ENCODE measurements around the gene MAPKAPK5.
"Not testable (repeated sequence)": the region's sequence is repeated elsewhere in the genome, so short reads cannot be mapped to it uniquely, and the experiment has no call there.

Gene MAPKAPK5

DNA sequence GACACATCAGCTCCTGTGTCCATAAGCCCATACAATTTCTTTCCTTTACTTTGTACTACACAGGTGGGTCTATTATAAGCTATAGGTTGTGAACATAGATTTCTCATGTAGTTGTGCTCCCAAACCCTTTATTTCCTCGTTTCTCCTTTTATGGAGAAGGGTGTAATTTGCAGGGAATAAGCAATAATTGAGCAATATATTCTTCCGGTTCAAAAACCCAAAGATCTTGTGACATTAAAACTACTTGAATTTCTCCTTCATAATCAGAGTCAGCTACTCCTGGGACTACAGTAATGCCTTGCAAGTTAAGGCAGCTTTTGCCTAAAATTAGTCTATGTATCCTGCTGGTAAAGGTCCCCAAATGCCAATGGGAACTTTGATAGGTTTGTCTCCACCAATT is 19.1 kb upstream of the MAPKAPK5 start:
- Mint-ChIP-seq H3K4me3 (no peak overlapping the region), H3K27me3 (no peaks in the 10 kb centered on the region), H3K9me3 (no peaks in the 10 kb centered on the region), H3K27ac (no peak overlapping the region), H3K4me1 (no peaks in the 10 kb centered on the region), H3K36me3 (ENCODE audit: low read depth) (no peaks in the 10 kb centered on the region)
- ATAC-seq (no peak), DNase-seq (no peak)

DNA sequence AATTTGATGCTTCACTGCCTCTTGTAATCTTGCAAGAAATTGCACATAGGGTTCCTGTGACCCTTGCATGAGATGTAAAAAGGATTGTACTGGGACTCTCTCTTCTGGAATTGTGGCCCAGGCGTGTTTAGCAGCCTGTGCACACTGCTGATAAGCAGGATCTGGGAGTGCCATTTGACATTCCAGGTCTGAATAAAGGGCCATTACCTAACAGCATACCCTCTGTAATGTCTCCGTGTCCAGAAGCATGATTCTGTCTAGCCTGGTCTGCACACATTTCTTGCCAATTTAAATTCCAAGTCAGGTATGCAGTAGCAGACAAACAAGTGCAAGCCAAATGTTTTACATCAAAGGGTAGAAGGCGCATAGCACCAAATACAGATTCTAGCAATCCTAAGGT is 18.1 kb upstream of the MAPKAPK5 start:
- DNase-seq (no peak), ATAC-seq (no peak)
- Mint-ChIP-seq H3K36me3 (ENCODE audit: low read depth) (no peaks in the 10 kb centered on the region), H3K4me3 (no peak overlapping the region), H3K27ac (no peak overlapping the region), H3K9me3 (no peaks in the 10 kb centered on the region), H3K4me1 (no peaks in the 10 kb centered on the region), H3K27me3 (no peaks in the 10 kb centered on the region)

DNA sequence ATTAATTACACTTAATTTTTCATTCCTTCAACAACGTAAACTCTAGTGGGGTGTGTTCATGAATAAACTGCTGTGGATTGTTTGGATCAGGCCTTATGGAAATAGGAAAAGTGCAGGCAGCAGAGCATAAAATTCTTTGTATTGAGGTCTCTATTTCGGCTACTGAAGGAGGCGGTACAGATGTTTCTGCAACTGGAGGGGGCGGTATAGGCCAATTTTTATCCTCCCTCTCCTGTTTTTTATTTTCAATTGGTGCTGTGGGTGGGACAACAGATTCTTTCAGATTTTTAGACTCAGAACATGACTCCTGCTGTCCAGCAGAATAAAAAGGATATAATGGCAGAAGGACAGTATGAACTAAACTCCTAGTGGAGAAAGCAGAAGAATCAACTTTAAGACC is 17.7 kb upstream of the MAPKAPK5 start:
- not testable (repeated sequence) for DNase-seq; H3K4me1 Mint-ChIP-seq; H3K9me3 Mint-ChIP-seq; ATAC-seq; H3K27ac Mint-ChIP-seq; H3K36me3 Mint-ChIP-seq (ENCODE audit: low read depth); H3K4me3 Mint-ChIP-seq; H3K27me3 Mint-ChIP-seq

DNA sequence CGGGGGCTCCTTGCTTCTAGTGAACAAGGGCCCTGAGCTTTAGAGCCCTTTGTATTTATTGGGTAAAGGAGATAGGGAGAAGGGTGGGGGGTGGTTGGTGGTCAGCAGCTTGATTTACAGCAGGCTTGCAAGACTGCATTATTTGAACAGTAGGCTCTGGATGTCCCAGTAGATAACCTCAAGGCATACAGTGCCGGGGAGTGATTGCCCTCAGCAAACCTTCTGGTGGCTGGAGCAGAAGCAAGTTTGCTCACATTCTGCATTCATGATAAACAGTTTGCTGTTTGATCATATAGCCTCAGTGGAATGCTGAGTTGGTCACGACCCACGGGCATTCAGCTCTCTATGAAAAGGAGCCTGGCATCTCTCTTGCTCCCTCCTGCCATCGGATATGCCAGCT is 16.5 kb upstream of the MAPKAPK5 start:
- no peak for ATAC-seq
- no peaks in the 10 kb centered on the region for H3K36me3 Mint-ChIP-seq (ENCODE audit: low read depth)
- no peaks in the 10 kb centered on the region for H3K9me3 Mint-ChIP-seq

DNA sequence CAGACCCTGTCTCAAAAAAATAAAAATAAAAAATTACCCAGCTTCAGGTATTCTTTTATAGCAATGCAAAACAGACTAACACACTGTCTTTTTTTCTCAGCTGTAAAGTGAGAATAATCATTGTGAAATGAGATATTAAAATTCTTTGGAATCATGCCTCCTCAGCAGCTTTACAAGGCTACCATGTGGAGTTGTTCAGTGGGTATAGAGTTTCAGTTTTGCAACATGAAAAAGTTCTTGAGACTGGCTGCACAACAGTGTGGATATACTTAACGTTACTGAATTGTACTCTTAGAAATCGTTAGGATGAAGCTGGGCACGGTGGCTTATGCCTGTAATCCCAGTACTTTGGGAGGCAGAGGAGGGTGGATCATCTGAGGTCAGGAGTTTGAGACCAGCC is 15.7 kb upstream of the MAPKAPK5 start:
- no peaks in the 10 kb centered on the region for H3K4me1 Mint-ChIP-seq
- no peaks in the 10 kb centered on the region for H3K9me3 Mint-ChIP-seq
- no peaks in the 10 kb centered on the region for H3K36me3 Mint-ChIP-seq (ENCODE audit: low read depth)
- no peak overlapping the region for H3K4me3 Mint-ChIP-seq
- no peak for DNase-seq
- no peak overlapping the region for H3K27ac Mint-ChIP-seq
- no peak for ATAC-seq
- H3K27me3 Mint-ChIP-seq = no peaks in the 10 kb centered on the region

More for the DNA sequence above, 16.5 kb upstream of the MAPKAPK5 start:
- Mint-ChIP-seq H3K27ac (no peak overlapping the region), H3K4me3 (no peak overlapping the region), H3K4me1 (no peaks in the 10 kb centered on the region), H3K27me3 (no peaks in the 10 kb centered on the region)
- no peak for DNase-seq

DNA sequence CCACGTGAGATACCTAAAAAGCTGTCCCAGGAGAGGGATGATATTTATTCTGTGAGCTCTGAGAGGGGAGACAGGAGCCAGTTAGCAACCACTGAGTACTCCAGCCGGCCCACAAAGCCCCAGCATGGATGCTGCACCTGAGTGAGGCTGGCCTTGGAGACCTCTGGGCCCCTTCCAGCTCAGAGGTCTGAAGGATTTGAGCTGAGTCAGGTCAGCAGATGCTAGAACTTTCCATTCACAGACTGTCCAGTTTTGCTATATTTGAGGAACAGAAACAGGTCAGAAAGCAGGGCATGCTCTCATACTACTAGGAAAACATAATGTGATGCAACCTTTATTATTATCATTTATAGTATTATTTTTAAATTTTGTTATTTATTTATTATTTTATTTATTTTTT is 15.0 kb upstream of the MAPKAPK5 start:
- H3K4me3 Mint-ChIP-seq = no peak overlapping the region
- ATAC-seq (no peak), DNase-seq (no peak)
- H3K4me1 Mint-ChIP-seq = no peaks in the 10 kb centered on the region
- no peak overlapping the region for H3K27ac Mint-ChIP-seq
- H3K27me3 Mint-ChIP-seq = no peaks in the 10 kb centered on the region
- no peaks in the 10 kb centered on the region for H3K36me3 Mint-ChIP-seq (ENCODE audit: low read depth)
- H3K9me3 Mint-ChIP-seq = no peaks in the 10 kb centered on the region

DNA sequence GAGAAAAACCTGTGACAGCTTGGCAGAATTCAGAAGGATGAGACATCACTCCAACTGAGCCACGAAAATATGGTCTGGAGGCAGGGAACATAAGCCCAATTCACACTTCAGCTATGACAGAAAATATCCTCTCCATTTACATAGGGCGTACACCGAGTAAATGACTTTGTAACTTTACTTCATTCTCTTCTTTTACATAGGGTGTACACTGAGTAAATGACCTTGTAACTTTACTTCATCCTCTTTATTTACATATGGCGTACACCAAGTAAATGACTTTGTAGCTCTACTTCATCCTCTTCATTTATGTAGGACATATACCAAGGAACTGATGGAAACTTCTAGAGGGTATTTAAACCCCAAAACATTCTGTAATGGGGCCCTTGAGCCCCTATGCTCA is 14.1 kb upstream of the MAPKAPK5 start:
- ATAC-seq (no peak), DNase-seq (no peak)
- Mint-ChIP-seq H3K9me3 (no peaks in the 10 kb centered on the region), H3K27ac (no peak overlapping the region), H3K27me3 (no peaks in the 10 kb centered on the region), H3K36me3 (ENCODE audit: low read depth) (no peaks in the 10 kb centered on the region), H3K4me3 (no peak overlapping the region), H3K4me1 (no peaks in the 10 kb centered on the region)

DNA sequence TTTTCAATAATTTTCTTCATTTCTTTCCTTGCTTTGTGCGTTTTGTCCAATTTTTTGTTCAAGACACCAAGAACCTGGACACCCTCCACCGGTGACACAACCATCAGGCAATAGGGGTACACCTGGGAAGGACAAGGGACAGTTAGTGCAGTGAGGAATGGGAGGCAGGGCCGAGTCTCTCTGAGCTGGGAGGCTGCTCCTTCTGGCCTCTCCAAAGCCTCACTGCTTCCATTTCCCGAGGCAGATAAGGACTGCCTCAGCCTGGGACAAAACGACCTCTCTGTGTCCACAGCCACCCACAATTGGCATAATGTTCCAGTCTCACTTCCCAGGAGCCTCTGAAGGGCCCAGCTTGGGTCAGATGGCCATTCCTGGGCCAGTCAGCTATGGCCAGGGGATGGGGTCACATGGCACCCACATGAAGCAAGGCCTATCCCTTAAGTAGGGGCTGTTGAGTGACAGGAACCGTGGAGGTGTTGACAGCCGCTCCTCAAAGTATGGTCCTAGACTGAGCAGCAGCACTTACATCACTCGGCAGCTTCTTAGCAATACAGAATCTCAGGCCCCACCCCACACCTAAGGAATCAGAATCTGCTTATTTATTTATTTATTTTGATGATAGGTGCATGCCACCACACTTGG is 13.6 kb upstream of the MAPKAPK5 start:
- no peaks in the 10 kb centered on the region for H3K4me1 Mint-ChIP-seq
- no peaks in the 10 kb centered on the region for H3K36me3 Mint-ChIP-seq (ENCODE audit: low read depth)
- H3K27ac Mint-ChIP-seq = no peak overlapping the region
- no peak for ATAC-seq
- no peaks in the 10 kb centered on the region for H3K27me3 Mint-ChIP-seq
- H3K4me3 Mint-ChIP-seq = no peak overlapping the region
- no peak for DNase-seq
- H3K9me3 Mint-ChIP-seq = no peaks in the 10 kb centered on the region

DNA sequence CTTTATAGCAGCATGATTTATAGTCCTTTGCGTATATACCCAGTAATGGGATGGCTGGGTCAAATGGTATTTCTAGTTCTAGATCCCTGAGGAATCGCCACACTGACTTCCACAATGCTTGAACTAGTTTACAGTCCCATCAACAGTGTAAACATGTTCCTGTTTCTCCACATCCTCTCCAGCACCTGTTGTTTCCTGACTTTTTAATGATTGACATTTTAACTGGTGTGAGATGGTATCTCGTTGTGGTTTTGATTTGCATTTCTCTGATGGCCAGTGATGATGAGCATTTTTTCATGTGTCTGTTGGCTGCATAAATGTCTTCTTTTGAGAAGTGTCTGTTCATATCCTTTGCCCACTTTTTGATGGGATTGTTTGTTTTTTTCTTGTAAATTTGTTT is 12.4 kb upstream of the MAPKAPK5 start:
- not testable (repeated sequence) for H3K27me3 Mint-ChIP-seq; H3K4me1 Mint-ChIP-seq; H3K36me3 Mint-ChIP-seq (ENCODE audit: low read depth); ATAC-seq; H3K9me3 Mint-ChIP-seq; H3K4me3 Mint-ChIP-seq; DNase-seq; H3K27ac Mint-ChIP-seq

DNA sequence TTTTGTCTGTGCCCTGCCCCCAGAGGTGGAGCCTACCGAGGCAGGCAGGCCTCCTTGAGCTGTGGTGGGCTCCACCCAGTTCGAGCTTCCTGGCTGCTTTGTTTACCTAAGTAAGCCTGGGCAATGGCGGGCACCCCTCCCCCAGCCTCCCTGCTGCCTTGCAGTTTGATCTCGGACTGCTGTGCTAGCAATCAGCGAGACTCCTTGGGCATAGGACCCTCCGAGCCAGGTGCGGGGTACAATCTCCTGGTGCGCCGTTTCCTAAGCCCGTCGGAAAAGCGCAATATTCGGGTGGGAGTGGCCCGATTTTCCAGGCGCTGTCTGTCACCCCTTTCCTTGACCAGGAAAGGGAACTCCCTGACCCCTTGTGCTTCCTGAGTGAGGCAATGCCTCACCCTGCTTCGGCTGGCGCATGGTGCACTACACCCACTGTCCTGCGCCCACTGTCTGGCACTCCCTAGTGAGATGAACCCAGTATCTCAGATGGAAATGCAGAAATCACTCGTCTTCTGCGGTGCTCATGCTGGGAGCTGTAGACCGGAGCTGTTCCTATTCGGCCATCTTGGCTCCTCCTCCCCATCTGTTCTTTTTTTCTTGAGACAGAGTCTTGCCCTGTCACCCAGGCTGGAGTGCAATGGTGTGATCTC is 7.2 kb upstream of the MAPKAPK5 start:
- not testable (repeated sequence) for ATAC-seq, DNase-seq, H3K9me3 Mint-ChIP-seq, H3K27ac Mint-ChIP-seq, H3K27me3 Mint-ChIP-seq, H3K4me3 Mint-ChIP-seq
- H3K36me3 Mint-ChIP-seq (ENCODE audit: low read depth) = peaks cover 12% of the 10 kb centered on the region
- peaks cover 15% of the 10 kb centered on the region for H3K4me1 Mint-ChIP-seq

DNA sequence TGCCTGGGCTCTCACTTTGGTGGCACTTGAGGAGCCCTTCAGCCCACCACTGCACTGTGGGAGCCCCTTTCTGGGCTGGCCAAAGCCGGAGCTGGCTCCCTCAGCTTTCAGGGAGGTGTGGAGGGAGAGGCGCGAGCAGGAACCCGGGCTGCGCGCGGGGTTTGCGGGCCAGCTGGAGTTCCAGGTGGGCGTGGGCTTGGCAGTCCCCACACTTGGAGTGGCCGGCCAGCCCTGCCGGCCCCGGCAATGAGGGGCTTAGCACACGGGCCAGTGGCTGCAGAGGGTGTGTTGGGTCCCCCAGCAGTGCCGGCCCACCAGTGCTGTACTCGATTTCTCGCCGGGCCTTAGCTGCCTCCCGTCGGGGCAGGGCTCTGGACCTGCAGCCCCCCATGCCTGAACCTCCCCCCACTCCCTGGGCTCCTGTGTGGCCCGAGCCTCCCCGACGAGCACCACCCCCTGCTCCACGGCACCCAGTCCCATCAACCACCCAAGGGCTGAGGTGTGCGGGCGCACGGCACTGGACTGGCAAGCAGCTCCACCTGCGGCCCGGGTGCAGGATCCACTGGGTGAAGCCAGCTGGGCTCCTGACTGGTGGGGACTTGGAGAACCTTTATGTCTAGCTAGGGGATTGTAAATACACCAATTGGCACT is 6.4 kb upstream of the MAPKAPK5 start:
- ATAC-seq, H3K9me3 Mint-ChIP-seq, DNase-seq, H3K27me3 Mint-ChIP-seq, H3K4me3 Mint-ChIP-seq, H3K27ac Mint-ChIP-seq: not testable (repeated sequence)
- peaks cover 20% of the 10 kb centered on the region for H3K36me3 Mint-ChIP-seq (ENCODE audit: low read depth)
- peaks cover 23% of the 10 kb centered on the region for H3K4me1 Mint-ChIP-seq

DNA sequence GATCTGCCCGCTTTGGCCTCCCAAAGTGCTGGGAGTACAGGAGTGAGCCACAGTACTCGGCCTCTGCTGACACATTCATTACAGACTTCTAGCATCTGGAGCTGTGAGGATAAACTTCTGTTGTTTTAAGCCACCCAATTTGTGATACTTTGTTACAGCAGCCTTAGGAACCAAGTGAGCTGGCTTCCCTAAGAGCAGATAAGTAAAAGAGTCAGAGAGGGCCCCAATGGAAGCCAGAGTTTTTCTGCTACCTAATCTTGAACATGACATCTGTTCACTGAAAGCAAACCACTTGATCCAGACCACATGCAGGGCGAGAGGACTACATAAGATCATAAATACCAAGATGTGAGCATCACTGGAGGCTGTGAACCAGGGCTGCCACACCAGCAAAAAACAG is 3.7 kb upstream of the MAPKAPK5 start:
- Mint-ChIP-seq H3K4me1 (peaks cover 37% of the 10 kb centered on the region), H3K36me3 (ENCODE audit: low read depth) (peaks cover 33% of the 10 kb centered on the region), H3K4me3 (no peak overlapping the region), H3K27me3 (no peaks in the 10 kb centered on the region), H3K9me3 (no peaks in the 10 kb centered on the region), H3K27ac (no peak overlapping the region)
- DNase-seq (no peak), ATAC-seq (no peak)

DNA sequence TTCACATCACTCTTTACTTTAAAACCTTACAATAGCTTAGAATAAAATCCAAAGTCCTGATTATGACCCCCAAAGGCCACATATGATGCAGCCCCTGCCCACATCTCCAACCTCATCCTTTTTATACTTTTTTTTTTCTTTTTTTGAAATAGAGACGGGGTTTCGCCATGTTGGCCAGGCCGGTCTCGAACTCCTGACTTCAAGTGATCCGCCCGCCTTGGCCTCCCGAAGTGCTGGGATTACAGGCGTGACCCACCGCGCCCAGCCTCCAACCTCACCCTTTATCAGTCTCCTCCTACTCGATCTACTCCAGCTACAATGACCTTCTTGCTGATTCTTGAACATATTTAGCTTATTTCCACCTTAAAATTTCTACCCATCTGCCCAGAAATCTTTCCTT is 1.2 kb upstream of the MAPKAPK5 start:
- Mint-ChIP-seq H3K36me3 (ENCODE audit: low read depth) (peaks cover 39% of the 10 kb centered on the region), H3K27me3 (no peaks in the 10 kb centered on the region), H3K4me3 (peak overlapping the region; percentile 95), H3K27ac (peak overlapping the region; percentile 99), H3K9me3 (no peaks in the 10 kb centered on the region), H3K4me1 (peaks cover 51% of the 10 kb centered on the region)
- no peak for DNase-seq
- no peak for ATAC-seq

DNA sequence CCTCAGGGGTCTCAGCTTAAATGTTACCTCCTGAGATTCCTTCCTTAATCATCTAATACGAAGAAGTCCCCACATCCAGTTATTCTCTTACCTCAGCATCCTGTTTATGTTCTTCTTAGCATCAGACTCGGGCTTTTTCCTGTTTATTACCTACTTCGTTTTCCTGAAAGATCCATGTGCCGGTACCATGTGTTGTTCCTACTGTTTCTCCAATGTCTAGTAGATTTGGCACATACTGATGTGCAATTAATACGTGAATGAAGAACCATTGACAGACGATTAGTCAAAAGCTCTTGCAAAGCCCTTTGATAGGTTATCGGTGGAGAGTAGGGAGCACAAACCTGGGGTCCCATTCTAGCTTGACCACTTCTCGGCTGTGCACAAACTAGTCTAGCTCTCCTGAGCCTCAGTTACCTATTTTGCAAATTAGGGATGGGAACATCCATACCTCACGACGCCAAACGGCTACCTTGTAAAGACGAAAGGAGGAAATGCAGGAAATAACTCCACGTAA is 735 bp upstream of the MAPKAPK5 start:
- Mint-ChIP-seq H3K27me3 (no peaks in the 10 kb centered on the region), H3K27ac (peak overlapping the region; percentile 99), H3K4me1 (peaks cover 56% of the 10 kb centered on the region), H3K9me3 (no peaks in the 10 kb centered on the region), H3K4me3 (peak overlapping the region; percentile 95), H3K36me3 (ENCODE audit: low read depth) (peaks cover 43% of the 10 kb centered on the region)
- DNase-seq (no peak), ATAC-seq (peak; percentile 0)

Measured in activated naive CD8-positive, alpha-beta T cell treated with anti-CD3 and anti-CD28 coated beads, Interleukin-2, amount 50 U/mL, for 24 hours (primary cell).